Stimulated activated naive B cell treated with anti-CD40 and anti-IgM and Interleukin-4, amounts not matched to agents 10 μg/mL and 1 μg/mL and 100 μg/mL, for 72 hours (primary cell): Measurements from ENCODE around the gene EPOP.

Experiments
- ATAC-seq, 2 donors: fragments of 150-1000 bp; cut with Tn5 transposase; replicated peaks; 2 replicates each; pipeline ENCODE4 v1.10.0; 2021; ENCODE audit warnings: moderate library complexity in 1 of 2
- DNase-seq: peaks from one replicate; pipeline ENCODE4 v3.0.0; 2021
- H3K27ac Mint-ChIP-seq: one replicate; pipeline ENCODE4 v1.8.0; 2022; ENCODE audit warnings: mild to moderate bottlenecking, mixed read lengths
- H3K27me3 Mint-ChIP-seq, 2 donors: one replicate each; pipeline ENCODE4 v1.8.0; 2022; ENCODE audit warnings: mixed read lengths in 2 of 2
- H3K36me3 Mint-ChIP-seq, 2 donors: one replicate each; pipeline ENCODE4 v1.8.0; 2022; ENCODE audit warnings: mixed read lengths in 2 of 2, mild to moderate bottlenecking in 1 of 2
- H3K4me1 Mint-ChIP-seq, 2 donors: one replicate each; pipeline ENCODE4 v1.8.0; 2022; ENCODE audit warnings: mixed read lengths in 2 of 2, mild to moderate bottlenecking in 1 of 2
- H3K4me3 Mint-ChIP-seq, 2 donors: one replicate each; pipeline ENCODE4 v1.8.0; 2022; ENCODE audit warnings: mild to moderate bottlenecking in 2 of 2, mixed read lengths in 2 of 2, moderate library complexity in 1 of 2
- H3K9me3 Mint-ChIP-seq, 2 donors: one replicate each; pipeline ENCODE4 v1.8.0; 2022; ENCODE audit warnings: mixed read lengths in 2 of 2, mild to moderate bottlenecking in 1 of 2

Gene EPOP

DNA sequence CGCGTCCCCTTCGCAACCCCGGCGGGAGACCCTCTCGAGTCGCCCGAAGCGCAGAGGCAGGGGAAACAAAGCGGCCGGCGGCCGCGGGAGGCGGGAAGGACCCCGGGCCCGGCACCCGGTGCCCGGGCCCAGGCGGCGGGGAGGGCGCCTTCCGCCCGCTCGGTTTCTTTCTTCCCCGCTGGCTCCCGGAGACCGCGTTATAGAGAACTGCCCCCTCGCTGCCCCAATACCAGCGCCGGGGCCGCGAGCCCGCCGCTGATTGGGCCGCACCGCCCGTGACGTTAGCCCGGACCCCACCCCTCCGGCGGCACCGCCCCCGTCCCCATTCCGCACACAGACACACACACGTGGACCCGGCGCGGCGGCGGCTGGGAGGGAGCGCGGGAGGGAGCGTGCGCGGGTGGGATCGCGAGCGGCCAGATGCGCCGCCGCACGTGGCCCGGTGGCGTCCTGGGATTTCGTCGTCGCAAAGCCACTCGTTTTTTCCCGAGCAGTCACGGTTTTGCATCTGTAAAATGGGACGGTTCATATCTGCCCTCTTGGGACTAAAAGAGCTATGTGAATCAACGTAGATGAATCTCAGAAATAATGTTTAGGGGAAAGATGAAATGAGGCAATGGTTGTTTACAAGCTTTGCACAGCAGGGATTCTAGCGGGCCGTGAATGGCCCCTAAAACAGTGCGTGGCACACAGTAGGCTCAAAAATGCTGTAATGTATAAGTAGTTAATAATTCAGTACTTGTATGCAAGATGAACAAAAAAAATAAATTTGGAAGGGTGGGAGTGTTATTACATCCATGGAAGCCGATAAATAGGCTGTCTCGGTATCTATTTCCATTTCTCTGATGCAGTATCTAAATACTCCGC is at the start of gene EPOP:
TSS of gene EPOP (minus strand) at position 209 of the 867 bp plus-strand sequence. CDS start 462 bp downstream, outside the sequence.
- Mint-ChIP-seq H3K27me3 (peaks cover 19 to 21% of the 10 kb centered on the region in 2 donors), H3K27ac (peak within 1 kb of the TSS; percentile 9), H3K36me3 (peaks cover 0 to 6% of the 10 kb centered on the region in 2 donors), H3K9me3 (no peaks in the 10 kb centered on the region), H3K4me3 (peak within 1 kb of the TSS; percentile 70 to 76), H3K4me1 (peaks cover 40 to 57% of the 10 kb centered on the region in 2 donors)
- ATAC-seq (peak; percentile 83 to 89), DNase-seq (peak; percentile 79)

DNA sequence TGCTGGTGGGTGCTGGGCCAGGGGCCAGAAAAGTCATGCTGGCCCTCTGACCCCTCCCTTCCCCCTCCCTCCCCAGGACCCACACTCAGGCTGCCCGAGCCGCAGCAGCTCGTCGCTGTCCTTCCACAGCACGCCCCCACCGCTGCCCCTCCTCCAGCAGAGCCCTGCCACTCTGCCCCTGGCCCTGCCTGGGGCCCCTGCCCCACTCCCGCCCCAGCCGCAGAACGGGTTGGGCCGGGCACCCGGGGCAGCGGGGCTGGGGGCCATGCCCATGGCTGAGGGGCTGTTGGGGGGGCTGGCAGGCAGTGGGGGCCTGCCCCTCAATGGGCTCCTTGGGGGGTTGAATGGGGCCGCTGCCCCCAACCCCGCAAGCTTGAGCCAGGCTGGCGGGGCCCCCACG is 47.0 kb upstream of the EPOP start:
- H3K36me3 Mint-ChIP-seq, result peaks cover 56% of the 10 kb centered on the region in 2 donors

DNA sequence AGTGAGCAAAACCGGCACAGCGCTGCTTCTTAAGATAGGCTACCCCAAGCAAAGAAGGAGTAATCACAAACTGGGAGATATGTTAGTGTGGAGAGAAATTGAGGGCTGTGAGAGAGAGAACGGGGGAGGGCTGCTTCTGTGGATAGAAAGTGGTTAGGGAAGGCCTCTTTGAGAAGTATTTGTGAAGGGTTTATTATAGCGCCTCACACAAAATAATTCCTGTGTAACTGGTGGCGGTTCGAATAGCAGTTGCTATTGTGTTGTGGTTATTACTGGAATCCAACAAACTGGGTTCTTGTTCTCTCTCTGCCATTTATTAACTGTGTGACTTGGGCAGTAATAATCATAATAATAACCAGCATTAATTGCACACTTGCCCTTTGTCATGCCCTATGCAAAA is 46.2 kb upstream of the EPOP start:
- H3K4me1 Mint-ChIP-seq, result peaks cover 14 to 51% of the 10 kb centered on the region in 2 donors
- peaks cover 57 to 62% of the 10 kb centered on the region in 2 donors for H3K36me3 Mint-ChIP-seq
- no peaks in the 10 kb centered on the region for H3K9me3 Mint-ChIP-seq
- peak overlapping the region; percentile 27 for H3K27ac Mint-ChIP-seq
- no peaks in the 10 kb centered on the region for H3K27me3 Mint-ChIP-seq
- no peak overlapping the region for H3K4me3 Mint-ChIP-seq
- DNase-seq (no peak), ATAC-seq (no peak)

More for the DNA sequence above, 47.0 kb upstream of the EPOP start:
- no peak for ATAC-seq
- Mint-ChIP-seq H3K27ac (no peak overlapping the region), H3K4me3 (no peak overlapping the region), H3K27me3 (no peaks in the 10 kb centered on the region), H3K4me1 (peaks cover 16 to 57% of the 10 kb centered on the region in 2 donors), H3K9me3 (no peaks in the 10 kb centered on the region)
- DNase-seq, result no peak

DNA sequence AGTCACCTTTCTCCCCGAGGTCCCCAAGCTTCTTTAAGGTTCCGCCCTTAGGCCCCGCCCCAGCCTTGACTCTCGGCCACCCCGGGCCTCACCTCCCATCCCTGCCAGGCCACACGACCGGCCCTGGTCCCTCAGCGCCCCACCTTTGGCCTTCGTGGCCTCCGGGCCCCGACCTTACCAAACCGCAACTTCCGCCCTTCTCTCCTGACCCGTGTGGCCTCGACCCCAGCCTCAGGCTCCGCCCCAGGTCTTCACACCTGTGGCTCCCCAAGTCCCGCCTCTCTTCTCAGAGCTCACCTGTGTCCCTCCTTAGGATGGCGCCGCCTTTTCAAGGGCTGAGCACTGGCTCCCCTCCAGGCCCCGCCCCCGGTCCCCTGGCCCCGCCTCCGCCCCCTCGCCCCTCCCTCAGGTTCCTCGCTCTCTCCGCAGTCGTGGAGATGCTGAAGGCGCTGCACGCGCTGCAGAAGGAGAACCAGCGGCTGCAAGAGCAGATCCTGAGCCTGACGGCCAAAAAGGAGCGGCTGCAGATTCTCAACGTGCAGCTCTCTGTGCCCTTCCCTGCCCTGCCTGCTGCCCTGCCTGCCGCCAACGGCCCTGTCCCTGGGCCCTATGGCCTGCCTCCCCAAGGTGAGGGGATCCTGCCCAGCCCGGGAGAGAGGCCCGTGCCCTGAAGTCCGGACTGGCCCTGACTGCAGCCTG is 45.3 kb upstream of the EPOP start:
- no peak overlapping the region for H3K27ac Mint-ChIP-seq
- no peak for DNase-seq

DNA sequence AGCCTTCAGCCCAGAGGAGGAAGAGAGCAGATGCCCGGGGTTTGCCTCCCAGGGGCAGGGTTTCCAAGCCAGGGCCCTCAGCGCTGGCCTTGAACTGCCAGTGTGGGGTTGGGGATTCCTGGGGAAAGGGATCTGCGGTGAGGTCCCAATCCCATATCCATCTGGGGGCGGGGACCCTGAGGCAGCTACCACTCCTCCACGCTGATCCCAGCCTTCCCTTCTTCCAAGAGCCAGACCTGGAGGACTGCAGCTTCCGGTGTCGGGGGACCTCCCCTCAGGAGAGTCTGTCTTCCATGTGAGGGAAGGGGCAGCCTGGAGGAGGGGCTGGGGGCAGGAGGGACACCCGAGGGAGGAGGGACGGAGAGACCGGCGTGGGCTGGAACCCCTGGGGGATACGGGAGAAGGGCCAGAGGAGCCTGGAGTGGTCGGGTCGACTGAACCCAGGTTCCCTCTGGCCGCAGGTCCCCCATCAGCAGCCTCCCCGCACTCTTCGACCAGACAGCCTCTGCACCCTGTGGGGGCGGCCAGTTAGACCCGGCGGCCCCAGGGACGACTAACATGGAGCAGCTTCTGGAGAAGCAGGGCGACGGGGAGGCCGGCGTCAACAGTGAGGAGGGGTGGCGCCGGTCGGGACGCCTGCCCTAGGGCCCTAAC is 44.7 kb upstream of the EPOP start:
- peaks cover 60 to 66% of the 10 kb centered on the region in 2 donors for H3K36me3 Mint-ChIP-seq
- no peak for ATAC-seq

More for the DNA sequence above, 45.3 kb upstream of the EPOP start:
- no peaks in the 10 kb centered on the region for H3K9me3 Mint-ChIP-seq
- H3K27me3 Mint-ChIP-seq, result no peaks in the 10 kb centered on the region
- ATAC-seq, result no peak
- no peak overlapping the region for H3K4me3 Mint-ChIP-seq
- peaks cover 59 to 64% of the 10 kb centered on the region in 2 donors for H3K36me3 Mint-ChIP-seq
- H3K4me1 Mint-ChIP-seq, result peaks cover 18 to 51% of the 10 kb centered on the region in 2 donors

DNA sequence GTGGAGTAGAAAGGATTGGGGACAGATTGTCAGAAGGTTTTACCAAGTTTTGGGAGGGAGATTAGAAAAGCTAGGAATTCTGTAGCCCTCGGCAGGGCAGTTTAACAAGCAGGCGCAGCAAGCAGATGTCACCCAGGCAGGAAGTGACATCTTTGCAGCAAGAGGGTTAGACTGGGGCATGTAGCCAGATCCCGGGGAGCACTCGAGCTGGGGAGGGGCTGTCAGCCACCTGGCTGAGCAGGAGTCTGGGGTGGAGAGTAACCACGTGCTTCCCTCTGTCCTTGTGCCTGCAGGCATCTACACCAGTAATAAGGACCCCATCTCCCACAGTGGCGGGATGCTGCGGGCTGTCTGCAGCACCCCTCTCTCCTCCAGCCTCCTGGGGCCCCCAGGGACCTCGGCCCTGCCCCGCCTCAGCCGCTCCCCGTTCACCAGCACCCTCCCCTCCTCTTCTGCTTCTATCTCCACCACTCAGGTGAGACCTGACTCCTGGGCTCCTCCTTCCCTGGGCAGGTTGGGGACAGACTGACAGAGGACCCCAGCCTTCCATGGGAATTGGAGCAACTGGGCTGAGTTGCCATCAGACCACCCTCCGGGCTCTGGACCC is 42.5 kb upstream of the EPOP start:
- no peak overlapping the region for H3K4me3 Mint-ChIP-seq
- H3K9me3 Mint-ChIP-seq, result no peaks in the 10 kb centered on the region
- no peak for ATAC-seq
- peaks cover 23 to 47% of the 10 kb centered on the region in 2 donors for H3K4me1 Mint-ChIP-seq
- no peaks in the 10 kb centered on the region for H3K27me3 Mint-ChIP-seq
- H3K27ac Mint-ChIP-seq, result peak overlapping the region; percentile 69
- DNase-seq, result no peak
- H3K36me3 Mint-ChIP-seq, result peaks cover 56 to 71% of the 10 kb centered on the region in 2 donors

More for the DNA sequence above, 44.7 kb upstream of the EPOP start:
- no peaks in the 10 kb centered on the region for H3K27me3 Mint-ChIP-seq
- H3K27ac Mint-ChIP-seq, result peak overlapping the region; percentile 34
- no peak for DNase-seq
- no peaks in the 10 kb centered on the region for H3K9me3 Mint-ChIP-seq
- peaks cover 21 to 54% of the 10 kb centered on the region in 2 donors for H3K4me1 Mint-ChIP-seq
- H3K4me3 Mint-ChIP-seq, result no peak overlapping the region

DNA sequence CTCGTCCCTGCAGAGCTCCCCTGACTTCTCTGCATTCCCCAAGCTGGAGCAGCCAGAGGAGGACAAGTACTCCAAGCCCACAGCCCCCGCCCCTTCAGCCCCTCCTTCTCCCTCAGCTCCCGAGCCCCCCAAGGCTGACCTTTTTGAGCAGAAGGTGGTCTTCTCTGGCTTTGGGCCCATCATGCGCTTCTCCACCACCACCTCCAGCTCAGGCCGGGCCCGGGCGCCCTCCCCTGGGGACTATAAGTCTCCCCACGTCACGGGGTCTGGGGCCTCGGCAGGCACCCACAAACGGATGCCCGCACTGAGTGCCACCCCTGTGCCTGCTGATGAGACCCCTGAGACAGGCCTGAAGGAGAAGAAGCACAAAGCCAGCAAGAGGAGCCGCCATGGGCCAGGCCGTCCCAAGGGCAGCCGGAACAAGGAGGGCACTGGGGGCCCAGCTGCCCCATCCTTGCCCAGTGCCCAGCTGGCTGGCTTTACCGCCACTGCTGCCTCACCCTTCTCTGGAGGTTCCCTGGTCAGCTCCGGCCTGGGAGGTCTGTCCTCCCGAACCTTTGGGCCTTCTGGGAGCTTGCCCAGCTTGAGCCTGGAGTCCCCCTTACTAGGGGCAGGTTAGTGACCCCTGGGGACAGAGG is 41.7 kb upstream of the EPOP start:
- DNase-seq (no peak), ATAC-seq (no peak)
- H3K4me3 Mint-ChIP-seq, result no peak overlapping the region
- peak overlapping the region; percentile 69 for H3K27ac Mint-ChIP-seq
- H3K36me3 Mint-ChIP-seq, result peaks cover 55 to 76% of the 10 kb centered on the region in 2 donors
- H3K27me3 Mint-ChIP-seq, result no peaks in the 10 kb centered on the region
- H3K9me3 Mint-ChIP-seq, result no peaks in the 10 kb centered on the region
- H3K4me1 Mint-ChIP-seq, result peaks cover 25 to 50% of the 10 kb centered on the region in 2 donors

DNA sequence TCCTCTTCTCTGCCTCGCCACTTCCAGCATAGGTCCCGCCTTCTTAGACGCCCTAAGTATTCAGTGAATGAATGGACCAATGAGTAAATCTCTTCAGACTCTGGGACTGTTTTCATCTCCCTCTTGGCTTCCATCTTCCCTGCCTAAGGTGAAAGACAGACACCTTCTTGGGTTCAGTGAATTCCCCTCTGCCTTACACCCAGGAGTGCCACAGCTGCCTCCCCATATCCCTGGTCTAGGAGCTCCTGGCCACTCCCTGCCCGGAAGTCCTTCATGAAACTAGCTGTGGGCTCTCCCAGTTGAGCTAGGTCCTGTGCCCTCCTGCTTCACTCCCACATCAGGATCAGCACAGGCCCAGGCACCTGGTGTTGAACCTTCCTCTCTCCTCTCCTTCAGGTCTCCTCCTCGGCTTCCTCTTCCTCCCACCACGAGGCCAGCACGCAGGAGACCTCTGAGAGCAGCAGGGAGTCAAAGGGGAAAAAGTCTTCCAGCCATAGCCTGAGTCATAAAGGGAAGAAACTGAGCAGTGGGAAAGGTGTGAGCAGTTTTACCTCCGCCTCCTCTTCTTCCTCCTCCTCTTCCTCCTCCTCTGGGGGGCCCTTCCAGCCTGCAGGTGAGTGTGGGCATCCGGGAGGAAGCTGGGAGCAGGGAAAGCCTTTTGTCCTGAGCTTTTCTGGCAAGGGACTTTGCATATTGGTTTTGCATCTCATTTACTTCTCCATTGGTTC is 40.6 kb upstream of the EPOP start:
- peak overlapping the region; percentile 10 to 49 for H3K4me3 Mint-ChIP-seq
- peak overlapping the region; percentile 95 for H3K27ac Mint-ChIP-seq
- ATAC-seq (peak in 1 of 2 donors; percentile 7), DNase-seq (no peak)
- H3K4me1 Mint-ChIP-seq, result peaks cover 36 to 55% of the 10 kb centered on the region in 2 donors
- no peaks in the 10 kb centered on the region for H3K27me3 Mint-ChIP-seq
- H3K9me3 Mint-ChIP-seq, result no peaks in the 10 kb centered on the region
- H3K36me3 Mint-ChIP-seq, result peaks cover 58 to 83% of the 10 kb centered on the region in 2 donors

DNA sequence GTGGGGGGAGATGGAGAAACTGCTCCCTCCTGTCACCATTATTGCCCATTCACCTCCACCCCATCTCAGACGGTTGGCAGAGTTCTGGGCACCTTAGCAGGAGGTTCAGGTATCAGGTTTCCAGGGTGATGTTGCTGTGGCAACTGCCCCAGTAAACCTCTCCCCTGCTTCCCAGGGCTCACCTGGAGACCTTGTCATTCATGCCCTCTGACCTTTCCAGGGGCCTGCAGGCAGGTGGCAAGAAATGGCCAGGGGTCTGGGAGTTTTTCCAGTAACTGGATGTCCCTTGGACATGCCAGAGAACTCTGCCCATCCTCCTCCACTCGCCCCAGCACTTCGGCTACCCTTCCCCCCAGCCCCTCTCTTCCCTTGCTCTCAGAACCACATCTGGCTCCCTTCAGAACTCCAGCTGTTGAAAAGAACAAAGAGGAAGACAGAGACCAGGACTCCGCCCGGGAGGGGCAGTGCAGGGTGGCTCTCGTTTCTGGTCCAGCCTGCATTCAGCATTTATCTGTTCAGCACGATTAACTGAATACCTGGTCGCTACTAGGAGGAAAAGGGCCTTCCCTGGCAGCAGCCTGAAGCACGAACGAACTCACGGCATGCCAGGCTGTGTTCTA is 38.8 kb upstream of the EPOP start:
- Mint-ChIP-seq H3K36me3 (peaks cover 60 to 83% of the 10 kb centered on the region in 2 donors), H3K4me1 (peaks cover 45 to 67% of the 10 kb centered on the region in 2 donors), H3K9me3 (no peaks in the 10 kb centered on the region), H3K4me3 (no peak overlapping the region), H3K27me3 (no peaks in the 10 kb centered on the region), H3K27ac (peak overlapping the region; percentile 65)
- DNase-seq (no peak), ATAC-seq (no peak)

DNA sequence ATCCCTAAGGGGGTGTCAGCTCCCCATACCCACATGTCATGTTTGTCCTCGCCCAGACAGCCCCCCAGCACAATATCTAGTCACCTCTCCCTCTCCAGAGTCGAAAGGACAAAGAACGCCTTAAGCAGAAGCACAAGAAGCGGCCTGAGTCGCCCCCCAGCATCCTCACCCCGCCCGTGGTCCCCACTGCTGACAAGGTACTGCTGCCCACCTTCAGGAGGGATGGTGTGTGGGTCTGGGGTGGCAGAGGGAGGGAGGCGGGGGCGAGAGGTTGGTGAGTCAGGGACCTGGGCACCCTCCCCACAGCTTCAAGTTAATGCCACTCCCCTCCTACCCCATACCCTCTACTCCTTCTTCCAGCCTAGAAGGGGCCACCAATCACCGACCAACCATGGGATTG is 37.8 kb upstream of the EPOP start:
- peaks cover 50 to 68% of the 10 kb centered on the region in 2 donors for H3K4me1 Mint-ChIP-seq
- ATAC-seq, result no peak

DNA sequence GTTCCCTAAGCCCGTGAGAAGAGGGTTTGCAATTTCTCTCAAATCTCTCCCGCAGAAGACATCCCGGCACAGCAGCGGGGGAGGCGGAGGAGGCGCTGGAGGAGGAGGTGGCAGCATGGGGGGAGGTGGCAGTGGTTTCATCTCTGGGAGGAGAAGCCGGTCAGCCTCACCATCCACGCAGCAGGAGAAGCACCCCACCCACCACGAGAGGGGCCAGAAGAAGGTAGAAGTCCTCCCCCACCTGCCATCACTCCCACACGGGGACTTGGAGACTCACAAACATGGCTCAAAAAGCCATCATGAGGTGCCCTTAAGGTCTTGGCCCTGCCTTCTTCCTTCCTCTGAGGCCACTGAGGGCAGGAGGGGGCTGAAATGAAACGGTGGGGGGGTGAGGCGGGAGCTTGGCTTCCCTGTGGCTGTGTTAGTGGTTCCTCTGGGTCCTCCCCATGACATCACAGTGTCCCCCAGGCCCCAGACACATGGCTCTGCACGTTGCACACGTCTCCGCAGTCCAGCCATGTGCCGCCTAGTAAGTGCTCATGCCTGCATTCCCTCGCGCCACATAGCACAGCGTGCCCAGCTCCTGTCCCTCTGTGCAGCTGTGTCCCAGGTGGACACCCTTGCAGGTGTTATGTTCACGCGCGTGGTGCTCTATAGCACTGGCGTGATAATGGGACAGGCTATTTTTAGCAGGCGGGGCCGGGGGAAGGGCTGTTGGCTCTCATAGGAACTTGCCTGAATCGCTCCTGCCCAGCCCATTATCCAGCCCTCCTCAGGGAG is 37.2 kb upstream of the EPOP start:
- DNase-seq (no peak), ATAC-seq (no peak)
- Mint-ChIP-seq H3K4me1 (peaks cover 56 to 72% of the 10 kb centered on the region in 2 donors), H3K27me3 (no peaks in the 10 kb centered on the region), H3K36me3 (peaks cover 49 to 76% of the 10 kb centered on the region in 2 donors), H3K27ac (peak overlapping the region; percentile 60), H3K4me3 (no peak overlapping the region), H3K9me3 (no peaks in the 10 kb centered on the region)

More for the DNA sequence above, 37.8 kb upstream of the EPOP start:
- Mint-ChIP-seq H3K27ac (peak overlapping the region; percentile 60), H3K4me3 (no peak overlapping the region), H3K9me3 (no peaks in the 10 kb centered on the region), H3K27me3 (no peaks in the 10 kb centered on the region), H3K36me3 (peaks cover 53 to 77% of the 10 kb centered on the region in 2 donors)
- no peak for DNase-seq

DNA sequence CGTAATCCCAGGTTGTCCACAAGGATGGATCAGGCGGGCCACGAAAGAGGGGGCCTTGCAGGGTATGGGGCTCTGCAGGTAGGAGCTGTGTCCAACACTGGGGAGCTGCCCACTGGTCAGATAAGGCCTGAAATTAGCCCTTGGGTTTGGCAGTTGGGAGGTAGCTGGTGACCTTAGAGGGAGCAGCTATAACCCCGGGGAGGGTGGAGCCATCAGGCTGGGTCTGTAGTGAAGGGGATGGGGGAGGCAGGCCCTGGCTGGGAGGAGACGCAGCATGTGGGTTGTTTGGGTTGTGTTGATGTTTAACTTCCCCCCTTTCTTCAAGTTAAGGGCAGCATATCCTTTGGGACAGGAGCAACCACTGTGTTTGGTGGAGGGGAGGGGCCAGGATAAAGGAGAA is 36.2 kb upstream of the EPOP start:
- ATAC-seq (no peak), DNase-seq (no peak)
- Mint-ChIP-seq H3K9me3 (no peaks in the 10 kb centered on the region), H3K4me3 (no peak overlapping the region), H3K4me1 (peaks cover 56 to 80% of the 10 kb centered on the region in 2 donors), H3K36me3 (peaks cover 42 to 67% of the 10 kb centered on the region in 2 donors), H3K27me3 (no peaks in the 10 kb centered on the region), H3K27ac (peak overlapping the region; percentile 72)
